Trophoblast cell (in vitro differentiated cells and primary cell): Measurements from ENCODE around the gene CSTF3.

Experiments used
- DNase-seq, 2 donors: peaks; one replicate each; pipeline ENCODE4 v3.0.0-alpha.2; 2016
- H2AFZ ChIP-seq: 2 replicates; pipeline ENCODE4 v1.6.1; 2013; ENCODE audit warnings: low read length, moderate library complexity, mild to moderate bottlenecking; ENCODE audit not compliant: insufficient read depth, poor library complexity
- H2AK5ac ChIP-seq: 2 replicates; pipeline ENCODE4 v1.6.1; 2013; ENCODE audit warnings: mild to moderate bottlenecking, low read length
- H2BK120ac ChIP-seq: 2 replicates; pipeline ENCODE4 v1.6.1; 2013; ENCODE audit warnings: low read length, mild to moderate bottlenecking, moderate library complexity; ENCODE audit not compliant: insufficient read depth, poor library complexity
- H2BK12ac ChIP-seq: 2 replicates; pipeline ENCODE4 v1.6.1; 2013; ENCODE audit warnings: mild to moderate bottlenecking, low read length, moderate library complexity
- H2BK5ac ChIP-seq: 2 replicates; pipeline ENCODE4 v1.6.1; 2013; ENCODE audit warnings: low read length, low read depth, moderate library complexity, mild to moderate bottlenecking; ENCODE audit not compliant: poor library complexity
- H3K14ac ChIP-seq: 2 replicates; pipeline ENCODE4 v1.6.1; 2013; ENCODE audit warnings: mild to moderate bottlenecking, low read length
- H3K18ac ChIP-seq: 2 replicates; pipeline ENCODE4 v1.6.1; 2013; ENCODE audit warnings: mild to moderate bottlenecking, low read length
- H3K23ac ChIP-seq: 2 replicates; pipeline ENCODE4 v1.6.1; 2013; ENCODE audit warnings: low read length
- H3K27ac ChIP-seq: 2 replicates; pipeline ENCODE4 v1.5.1; 2013; ENCODE audit warnings: low read depth, mild to moderate bottlenecking, inconsistent platforms, low read length, moderate library complexity
- H3K27me3 ChIP-seq: 2 replicates; pipeline ENCODE4 v1.6.1; 2013; ENCODE audit warnings: inconsistent platforms, mild to moderate bottlenecking, low read length, moderate library complexity; ENCODE audit not compliant: insufficient read depth
- H3K36me3 ChIP-seq, 2 experiments: 1 replicate in 1 of 2; 2 replicates in 1 of 2; pipeline ENCODE4 v1.6.1; 2013; ENCODE audit warnings: low read length in 2 of 2, mild to moderate bottlenecking in 2 of 2, moderate library complexity in 1 of 2; ENCODE audit not compliant: insufficient read depth in 2 of 2, control insufficient read depth in 1 of 2
- H3K4ac ChIP-seq: 2 replicates; pipeline ENCODE4 v1.6.1; 2013; ENCODE audit warnings: low read depth, mild to moderate bottlenecking, low read length, moderate library complexity
- H3K4me1 ChIP-seq, 2 experiments: 1 replicate in 1 of 2; 2 replicates in 1 of 2; pipeline ENCODE4 v1.6.1; 2013; ENCODE audit warnings: low read length in 2 of 2, mild to moderate bottlenecking in 2 of 2, moderate library complexity in 1 of 2; ENCODE audit not compliant: insufficient read depth in 2 of 2, control insufficient read depth in 1 of 2
- H3K4me2 ChIP-seq: 2 replicates; pipeline ENCODE4 v1.6.1; 2013; ENCODE audit warnings: inconsistent platforms, mild to moderate bottlenecking, low read length, moderate library complexity
- H3K4me3 ChIP-seq: 2 replicates; pipeline ENCODE4 v1.5.1; 2013; ENCODE audit warnings: mild to moderate bottlenecking, low read depth, low read length, inconsistent platforms
- H3K79me1 ChIP-seq: one replicate; pipeline ENCODE4 v1.6.1; 2013; ENCODE audit warnings: low read length
- H3K79me2 ChIP-seq: 2 replicates; pipeline ENCODE4 v1.6.1; 2013; ENCODE audit warnings: low read length, mild to moderate bottlenecking; ENCODE audit not compliant: control insufficient read depth, insufficient read depth, poor library complexity
- H3K9ac ChIP-seq: 2 replicates; pipeline ENCODE4 v1.6.1; 2013; ENCODE audit warnings: mild to moderate bottlenecking, low read length
- H3K9me3 ChIP-seq: 2 replicates; pipeline ENCODE4 v1.6.1; 2013; ENCODE audit warnings: low read depth, mild to moderate bottlenecking, control low read depth, inconsistent platforms, low read length; ENCODE audit not compliant: insufficient read depth
- H4K12ac ChIP-seq: 2 replicates; pipeline ENCODE4 v1.6.1; 2013; ENCODE audit warnings: low read depth, mild to moderate bottlenecking, low read length, moderate library complexity
- H4K8ac ChIP-seq: 2 replicates; pipeline ENCODE4 v1.6.1; 2013; ENCODE audit warnings: low read depth, mild to moderate bottlenecking, low read length, moderate library complexity
- H4K91ac ChIP-seq: one replicate; pipeline ENCODE4 v1.6.1; 2013; ENCODE audit warnings: low read depth, mild to moderate bottlenecking, low read length, moderate library complexity
- WGBS: extraction: QIAGEN DNeasy Blood & Tissue Kit; methylation state at CpG from one replicate; pipeline ENCODE4 v1.1.7; 2013; ENCODE audit warnings: missing lambda C conversion rate; ENCODE audit not compliant: insufficient read length, insufficient coverage; ENCODE audit errors: extremely low coverage; 5-methylcytosine and 5-hydroxymethylcytosine counted together

CSTF3 gene

GRCh38 chr11:33185756-33186155 is 24.5 kb upstream of the CSTF3 start:
- no peak overlapping the region for H2AK5ac ChIP-seq
- H4K8ac ChIP-seq: no peak overlapping the region
- no peak overlapping the region for H4K91ac ChIP-seq
- no peak overlapping the region for H2BK12ac ChIP-seq
- no peaks in the 10 kb centered on the region for H3K79me1 ChIP-seq
- peaks cover 3% of the 10 kb centered on the region for H3K9me3 ChIP-seq
- no peaks in the 10 kb centered on the region for H3K79me2 ChIP-seq
- H3K9ac ChIP-seq: no peak overlapping the region
- no peak overlapping the region for H3K14ac ChIP-seq
- no peak overlapping the region for H3K4me3 ChIP-seq
- H2BK5ac ChIP-seq: no peak overlapping the region
- H4K12ac ChIP-seq: no peak overlapping the region
- H3K4ac ChIP-seq: no peak overlapping the region
- DNase-seq: no peak
- H3K36me3 ChIP-seq: no peaks in the 10 kb centered on the region
- H3K18ac ChIP-seq: no peak overlapping the region
- H3K23ac ChIP-seq: no peak overlapping the region
- H3K27ac ChIP-seq: no peak overlapping the region
- H3K4me1 ChIP-seq: no peaks in the 10 kb centered on the region
- no CpG with 5 or more reads among the region's 1 CpG for WGBS
- H2AFZ ChIP-seq: no peak overlapping the region
- H2BK120ac ChIP-seq: no peak overlapping the region
- no peak overlapping the region for H3K4me2 ChIP-seq
- H3K27me3 ChIP-seq: no peaks in the 10 kb centered on the region

DNA sequence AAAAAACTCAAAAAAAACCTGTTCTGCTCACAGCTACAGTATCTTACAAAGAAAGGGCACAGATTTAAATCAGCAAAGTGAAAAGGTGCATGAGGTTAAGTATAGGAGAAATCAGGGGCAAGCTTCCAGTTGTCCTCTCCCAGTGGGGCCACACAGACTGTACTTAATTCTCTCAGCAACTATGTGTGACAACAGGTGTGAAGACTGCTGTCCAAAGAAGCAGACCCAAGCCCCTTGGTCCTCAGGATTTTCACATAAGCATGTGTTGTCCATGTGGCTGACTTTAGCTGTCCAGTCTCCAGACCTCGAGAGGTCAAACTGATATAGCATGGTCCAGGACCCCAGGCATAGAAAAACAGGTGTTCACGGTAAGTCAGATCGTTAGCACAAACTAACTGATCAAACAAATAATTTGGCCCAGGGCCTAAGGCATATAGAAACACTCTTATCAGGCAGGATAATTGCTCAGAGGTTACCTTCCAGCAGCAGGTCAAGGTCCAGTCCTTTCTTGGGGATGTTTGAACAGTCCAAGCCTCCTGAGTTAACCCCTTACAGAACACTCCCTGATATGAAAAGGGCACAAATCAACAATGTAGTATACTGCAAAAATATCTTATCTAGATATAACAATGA is 21.1 kb upstream of the CSTF3 start:
- no CpG with 5 or more reads among the region's 3 CpGs for WGBS

GRCh38 chr11:33179348-33179803 is 18.1 kb upstream of the CSTF3 start:
- no peak overlapping the region for H3K4me3 ChIP-seq
- DNase-seq: no peak
- no CpG with 5 or more reads among the region's 3 CpGs for WGBS
- H3K23ac ChIP-seq: no peak overlapping the region
- H3K4me2 ChIP-seq: no peak overlapping the region
- no peaks in the 10 kb centered on the region for H3K36me3 ChIP-seq
- H3K4ac ChIP-seq: no peak overlapping the region
- no peak overlapping the region for H2AK5ac ChIP-seq
- H3K4me1 ChIP-seq: no peaks in the 10 kb centered on the region
- no peaks in the 10 kb centered on the region for H3K79me2 ChIP-seq
- H3K27ac ChIP-seq: no peak overlapping the region
- H4K91ac ChIP-seq: no peak overlapping the region
- no peak overlapping the region for H2BK5ac ChIP-seq
- no peak overlapping the region for H3K14ac ChIP-seq
- H3K9me3 ChIP-seq: no peaks in the 10 kb centered on the region
- no peak overlapping the region for H2BK120ac ChIP-seq
- no peaks in the 10 kb centered on the region for H3K79me1 ChIP-seq
- no peaks in the 10 kb centered on the region for H3K27me3 ChIP-seq
- no peak overlapping the region for H3K9ac ChIP-seq
- H4K8ac ChIP-seq: no peak overlapping the region
- no peak overlapping the region for H4K12ac ChIP-seq
- no peak overlapping the region for H3K18ac ChIP-seq
- no peak overlapping the region for H2AFZ ChIP-seq
- no peak overlapping the region for H2BK12ac ChIP-seq

More for the DNA sequence above, 21.1 kb upstream of the CSTF3 start:
- no peaks in the 10 kb centered on the region for H3K9me3 ChIP-seq
- H3K79me2 ChIP-seq: no peaks in the 10 kb centered on the region
- H3K4me1 ChIP-seq: no peaks in the 10 kb centered on the region
- H3K9ac ChIP-seq: no peak overlapping the region
- H2BK5ac ChIP-seq: no peak overlapping the region
- H3K23ac ChIP-seq: no peak overlapping the region
- H3K36me3 ChIP-seq: no peaks in the 10 kb centered on the region
- H2BK12ac ChIP-seq: no peak overlapping the region
- no peak overlapping the region for H3K4ac ChIP-seq
- no peak overlapping the region for H4K8ac ChIP-seq
- no peak overlapping the region for H3K4me3 ChIP-seq
- H3K14ac ChIP-seq: no peak overlapping the region
- DNase-seq: no peak
- H3K18ac ChIP-seq: no peak overlapping the region
- no peak overlapping the region for H3K27ac ChIP-seq
- no peak overlapping the region for H2BK120ac ChIP-seq
- no peak overlapping the region for H2AK5ac ChIP-seq
- H4K12ac ChIP-seq: no peak overlapping the region
- H4K91ac ChIP-seq: no peak overlapping the region
- H3K4me2 ChIP-seq: no peak overlapping the region
- no peak overlapping the region for H2AFZ ChIP-seq
- H3K27me3 ChIP-seq: no peaks in the 10 kb centered on the region
- H3K79me1 ChIP-seq: no peaks in the 10 kb centered on the region

- H2AK5ac ChIP-seq: no peak overlapping the region
- H3K4ac ChIP-seq: no peak overlapping the region
- no peak for DNase-seq
- no peak overlapping the region for H3K18ac ChIP-seq
- H4K91ac ChIP-seq: no peak overlapping the region
- no peaks in the 10 kb centered on the region for H3K9me3 ChIP-seq
- H3K4me2 ChIP-seq: no peak overlapping the region
- no peak overlapping the region for H2AFZ ChIP-seq
- no peak overlapping the region for H2BK5ac ChIP-seq
- H3K9ac ChIP-seq: no peak overlapping the region
- no peak overlapping the region for H4K8ac ChIP-seq
- no peaks in the 10 kb centered on the region for H3K79me1 ChIP-seq
- H3K14ac ChIP-seq: no peak overlapping the region
- H3K4me1 ChIP-seq: no peaks in the 10 kb centered on the region
- H3K23ac ChIP-seq: no peak overlapping the region
- H3K36me3 ChIP-seq: no peaks in the 10 kb centered on the region
- no CpG with 5 or more reads among the region's 5 CpGs for WGBS
- no peak overlapping the region for H2BK12ac ChIP-seq
- H3K79me2 ChIP-seq: no peaks in the 10 kb centered on the region
- no peak overlapping the region for H4K12ac ChIP-seq
- H3K27ac ChIP-seq: no peak overlapping the region
- no peak overlapping the region for H2BK120ac ChIP-seq
- H3K4me3 ChIP-seq: no peak overlapping the region
- no peaks in the 10 kb centered on the region for H3K27me3 ChIP-seq
These were observed 17.3 kb upstream of the CSTF3 start for GRCh38 chr11:33178443-33179180.
